SK-N-SH (cell line): Measurements from ENCODE around the gene UBE2D2. TPM values are rescaled to one million over a fixed set of nuclear protein-coding genes. Genes with fewer than 3 reads are reported as not detected.

Experiments used
- CTCF ChIA-PET: fragments of 300-600, 350-600 bp; formaldehyde crosslinking; extraction: SDS; loops from one replicate; lab custom pipeline; 2021; lab: Yijun Ruan, JAX
- POLR2A ChIA-PET: fragments of 350-600 bp; sonication (Branson Sonifier 250); formaldehyde crosslinking; extraction: SDS; loops from one replicate; lab custom pipeline; 2020; ENCODE audit warnings: antibody characterized with exemption, inconsistent platforms; lab: Yijun Ruan, JAX
- DNase-seq: peaks from one replicate; pipeline ENCODE4 v3.0.0; 2012
- H2AFZ ChIP-seq: fragments of 200-600 bp; sonication (generic); 2 replicates; pipeline ENCODE4 v1.8.1; 2016; ENCODE audit warnings: antibody characterized with exemption, mild to moderate bottlenecking, low read depth
- H3F3A ChIP-seq: fragments of 200-600 bp; sonication (generic); replicated peaks from 2 replicates; pipeline ENCODE3; 2016; ENCODE audit warnings: antibody characterized with exemption, mild to moderate bottlenecking; ENCODE audit not compliant: insufficient read depth
- H3K27ac ChIP-seq, 2 experiments: fragments of 200-500 bp in 1 of 2; fragments of 200-600 bp in 1 of 2; sonication (Bioruptor generic) in 1 of 2; sonication (generic), shearing (Covaris generic) in 1 of 2; 2 replicates each; pipeline versions ENCODE4 v1.5.1 to v1.6.1; 2014 to 2016; ENCODE audit warnings: low read depth in 2 of 2, inconsistent platforms in 1 of 2, low read length in 1 of 2, mild to moderate bottlenecking in 1 of 2, mixed read lengths in 1 of 2
- H3K27me3 ChIP-seq: fragments of 200-600 bp; sonication (generic), shearing (Covaris generic); 2 replicates; pipeline ENCODE4 v1.6.1; 2016; ENCODE audit warnings: mixed run types; ENCODE audit not compliant: insufficient read depth
- H3K36me3 ChIP-seq, 2 experiments: fragments of 200-500 bp in 1 of 2; fragments of 200-600 bp in 1 of 2; sonication (Bioruptor generic) in 1 of 2; sonication (generic) in 1 of 2; replicated peaks in 1 of 2; 2 replicates each; pipeline versions ENCODE3 to v1.5.1; 2014 to 2016; ENCODE audit warnings: low read length in 1 of 2, mild to moderate bottlenecking in 1 of 2; ENCODE audit not compliant: insufficient read depth in 2 of 2, control insufficient read depth in 1 of 2
- H3K4me1 ChIP-seq, 2 experiments: fragments of 200-500 bp in 1 of 2; fragments of 200-600 bp in 1 of 2; sonication (Bioruptor generic) in 1 of 2; sonication (generic), shearing (Covaris generic) in 1 of 2; 2 replicates each; pipeline versions ENCODE4 v1.5.1 to v1.6.1; 2014 to 2016; ENCODE audit warnings: low read depth in 1 of 2, low read length in 1 of 2, mixed run types in 1 of 2; ENCODE audit not compliant: insufficient read depth in 2 of 2, control insufficient read depth in 1 of 2
- H3K4me2 ChIP-seq: fragments of 200-600 bp; sonication (generic), shearing (Covaris generic); 2 replicates; pipeline ENCODE4 v1.6.1; 2017; ENCODE audit warnings: mixed run types
- H3K4me3 ChIP-seq, 2 experiments: fragments of 200-500 bp in 1 of 2; fragments of 200-600 bp in 1 of 2; sonication (Bioruptor generic) in 1 of 2; sonication (generic), shearing (Covaris generic) in 1 of 2; 2 replicates each; pipeline versions ENCODE4 v1.5.1 to v1.8.1; 2014 to 2016; ENCODE audit warnings: low read depth in 2 of 2, inconsistent platforms in 1 of 2, low read length in 1 of 2, mild to moderate bottlenecking in 1 of 2, mixed read lengths in 1 of 2, moderate library complexity in 1 of 2
- H3K79me2 ChIP-seq: fragments of 200-600 bp; sonication (generic); 2 replicates; pipeline ENCODE4 v1.8.1; 2017; ENCODE audit warnings: mild to moderate bottlenecking; ENCODE audit not compliant: insufficient read depth
- H3K9ac ChIP-seq: fragments of 200-600 bp; sonication (generic); 2 replicates; pipeline ENCODE4 v1.6.1; 2017; ENCODE audit warnings: mixed run types
- H3K9me2 ChIP-seq: fragments of 200-600 bp; sonication (generic); 2 replicates; pipeline ENCODE4 v1.6.1; 2017; ENCODE audit warnings: mixed run types
- H3K9me3 ChIP-seq: fragments of 200-600 bp; sonication (generic); 2 replicates; pipeline ENCODE4 v1.6.1; 2017; ENCODE audit warnings: mixed run types, mild to moderate bottlenecking, moderate library complexity
- H4K20me1 ChIP-seq: fragments of 200-600 bp; sonication (generic); 2 replicates; pipeline ENCODE4 v1.6.1; 2017; ENCODE audit warnings: mild to moderate bottlenecking, mixed run types; ENCODE audit not compliant: insufficient read depth
- CHD2 ChIP-seq: fragments of 150-350 bp; IDR thresholded peaks from 2 replicates; pipeline ENCODE4 v1.6.1; 2018; ENCODE audit warnings: low read length; ENCODE audit not compliant: partially characterized antibody
- EP300 ChIP-seq, 2 experiments: IDR thresholded peaks; 2 replicates each; pipeline versions ENCODE4 v1.4.0 to v1.6.1; 2012; ENCODE audit warnings: borderline replicate concordance in 1 of 2, low read depth in 1 of 2, low read length in 1 of 2
- GATA2 ChIP-seq: sonication (generic); formaldehyde crosslinking; IDR thresholded peaks from 2 replicates; pipeline ENCODE4 v1.5.0; 2020; ENCODE audit warnings: mild to moderate bottlenecking, missing genetic modification reagents
- MXI1 ChIP-seq: IDR thresholded peaks from 2 replicates; pipeline ENCODE4 v1.6.1; 2012; ENCODE audit warnings: mild to moderate bottlenecking, low read depth, low read length, improper control_type of control experiment
- POLR2AphosphoS5 ChIP-seq: IDR thresholded peaks from 2 replicates; pipeline ENCODE4 v1.6.1; 2012; ENCODE audit warnings: low read depth, low read length
- RCOR1 ChIP-seq: fragments of 150-350 bp; IDR thresholded peaks from 2 replicates; pipeline ENCODE4 v1.6.1; 2017; ENCODE audit warnings: antibody characterized with exemption, low read length
- SIN3A ChIP-seq: IDR thresholded peaks from 2 replicates; pipeline ENCODE4 v1.6.1; 2012; ENCODE audit warnings: low read depth, mild to moderate bottlenecking, low read length, moderate library complexity, borderline replicate concordance
- TAF1 ChIP-seq: IDR thresholded peaks from 2 replicates; pipeline ENCODE4 v1.6.1; 2012; ENCODE audit warnings: low read depth, mild to moderate bottlenecking, low read length, moderate library complexity, borderline replicate concordance
- TCF12 ChIP-seq: IDR thresholded peaks from 2 replicates; pipeline ENCODE4 v1.4.0; 2012
- YY1 ChIP-seq: IDR thresholded peaks from 2 replicates; pipeline ENCODE4 v1.4.0; 2012; ENCODE audit warnings: low read depth, mild to moderate bottlenecking
- WGBS: methylation state at CpG from one replicate; pipeline ENCODE4 v1.1.6; 2017; ENCODE audit warnings: low lambda C conversion rate; 5-methylcytosine and 5-hydroxymethylcytosine counted together
- polyA plus RNA-seq, 3 experiments: library from polyadenylated mRNA; depleted of rRNA; stranded (reverse); fragments of >200 nt; gene quantifications; 2 replicates each; pipeline ENCODE4 v1.2.3, GENCODE V29; 2012
- TF ChIP-seq, protein P1 (sequence below): IDR thresholded peaks from 2 replicates; pipeline ENCODE4; 2012
- TF ChIP-seq, protein P2 (sequence below): IDR thresholded peaks from 2 replicates; pipeline ENCODE4 v1.4.0; 2012; ENCODE audit warnings: low read depth
- TF ChIP-seq, protein P3 (sequence below): IDR thresholded peaks from 2 replicates; pipeline ENCODE4 v1.4.0; 2012; ENCODE audit warnings: low read depth, borderline replicate concordance

UBE2D2 gene
- polyA plus RNA-seq (2012; rRNA removed), result 22.8 and 24.5 TPM in 2 replicates
- polyA plus RNA-seq (2012; cell fraction: cytosol; rRNA removed), result 37.4 and 56.8 TPM in 2 replicates
- 17.7 and 24.5 TPM in 2 replicates for polyA plus RNA-seq (2012; cell fraction: nucleus; rRNA removed)

DNA sequence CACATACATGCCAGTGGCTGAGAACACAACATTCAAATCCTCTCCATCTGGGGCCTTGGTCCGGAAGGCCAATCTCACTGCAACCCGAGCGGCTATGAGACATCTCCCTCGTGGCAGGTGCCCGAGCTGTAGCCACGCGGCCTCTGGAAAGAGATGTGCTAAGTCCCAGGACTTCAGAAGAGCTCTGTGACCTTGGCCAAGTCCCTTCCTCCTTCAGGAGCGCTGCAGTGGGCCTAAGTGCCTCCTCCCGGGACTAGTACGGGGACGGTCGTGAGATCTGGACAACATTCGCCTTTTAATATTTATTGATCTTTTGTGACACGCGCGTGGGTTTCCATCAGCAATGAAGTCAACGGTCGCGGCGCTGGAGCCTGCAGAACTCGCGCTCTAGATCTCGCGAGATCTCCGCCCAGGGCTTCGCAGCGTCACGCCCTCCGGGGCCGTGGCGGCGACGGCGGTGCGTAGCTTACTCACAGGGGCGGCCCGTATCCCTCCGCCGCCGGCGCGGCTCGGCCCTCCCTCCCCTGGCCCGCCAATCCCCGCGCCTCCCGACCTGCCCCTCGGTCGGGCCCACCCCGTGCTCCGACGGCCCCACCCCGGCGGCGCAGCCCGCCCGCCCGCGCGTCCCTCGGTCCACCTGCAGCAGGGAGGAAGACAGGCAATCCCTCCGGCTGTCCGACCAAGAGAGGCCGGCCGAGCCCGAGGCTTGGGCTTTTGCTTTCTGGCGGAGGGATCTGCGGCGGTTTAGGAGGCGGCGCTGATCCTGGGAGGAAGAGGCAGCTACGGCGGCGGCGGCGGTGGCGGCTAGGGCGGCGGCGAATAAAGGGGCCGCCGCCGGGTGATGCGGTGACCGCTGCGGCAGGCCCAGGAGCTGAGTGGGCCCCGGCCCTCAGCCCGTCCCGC is at the start of gene UBE2D2:
UBE2D2 (plus strand) TSS at position 588 of the 903 bp plus-strand sequence. CDS start 453 bp downstream, outside the sequence.
- ChIA-PET POLR2A (interaction anchor here (0.5 to 1.7 kb wide), 14 partner anchors 9 to 219 kb away, joined by 3 to 8 read pairs (median 4); partner anchors contain the start of genes CXXC5, DNAJC18 and SPATA24), CTCF (interaction anchor here (0.7 to 6.9 kb wide), 8 partner anchors 14 to 204 kb away, joined by 3 to 48 read pairs (median 3); no protein-coding TSS in a partner anchor)
- Histone ChIP-seq H3K4me3 (peak within 1 kb of the TSS; percentile 69 to 73), H3K9ac (peak within 1 kb of the TSS; percentile 98), H2AFZ (peak within 1 kb of the TSS; percentile 80)
- TF ChIP-seq RCOR1 (no peak; the same call in 1 of the 2 replicates), YY1 (no peak; the same call in 1 of the 2 replicates), TAF1 (peak; percentile 64), MXI1 (peak; percentile 90), POLR2AphosphoS5 (peak; percentile 90), GATA2 (CRISPR knock-in tag) (no peak), CHD2 (peak; percentile 99), TCF12 (no peak), EP300 (IDR thresholded peaks at IDR 0.05; ENCODE audit: borderline replicate concordance in 1 of 2, low read depth in 1 of 2, low read length in 1 of 2) (0 out of 4 replicates have a peak, but pooled peaks of 1 of the 2 experiments have one; percentile 9), SIN3A (peak; percentile 78; the same call in 1 of the 2 replicates)
- TF ChIP-seq, protein P1, sequence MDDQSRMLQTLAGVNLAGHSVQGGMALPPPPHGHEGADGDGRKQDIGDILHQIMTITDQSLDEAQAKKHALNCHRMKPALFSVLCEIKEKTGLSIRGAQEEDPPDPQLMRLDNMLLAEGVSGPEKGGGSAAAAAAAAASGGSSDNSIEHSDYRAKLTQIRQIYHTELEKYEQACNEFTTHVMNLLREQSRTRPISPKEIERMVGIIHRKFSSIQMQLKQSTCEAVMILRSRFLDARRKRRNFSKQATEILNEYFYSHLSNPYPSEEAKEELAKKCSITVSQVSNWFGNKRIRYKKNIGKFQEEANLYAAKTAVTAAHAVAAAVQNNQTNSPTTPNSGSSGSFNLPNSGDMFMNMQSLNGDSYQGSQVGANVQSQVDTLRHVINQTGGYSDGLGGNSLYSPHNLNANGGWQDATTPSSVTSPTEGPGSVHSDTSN, result peak; percentile 56
- TF ChIP-seq, protein P2, sequence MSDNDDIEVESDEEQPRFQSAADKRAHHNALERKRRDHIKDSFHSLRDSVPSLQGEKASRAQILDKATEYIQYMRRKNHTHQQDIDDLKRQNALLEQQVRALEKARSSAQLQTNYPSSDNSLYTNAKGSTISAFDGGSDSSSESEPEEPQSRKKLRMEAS, result peak; percentile 91
- TF ChIP-seq, protein P3, sequence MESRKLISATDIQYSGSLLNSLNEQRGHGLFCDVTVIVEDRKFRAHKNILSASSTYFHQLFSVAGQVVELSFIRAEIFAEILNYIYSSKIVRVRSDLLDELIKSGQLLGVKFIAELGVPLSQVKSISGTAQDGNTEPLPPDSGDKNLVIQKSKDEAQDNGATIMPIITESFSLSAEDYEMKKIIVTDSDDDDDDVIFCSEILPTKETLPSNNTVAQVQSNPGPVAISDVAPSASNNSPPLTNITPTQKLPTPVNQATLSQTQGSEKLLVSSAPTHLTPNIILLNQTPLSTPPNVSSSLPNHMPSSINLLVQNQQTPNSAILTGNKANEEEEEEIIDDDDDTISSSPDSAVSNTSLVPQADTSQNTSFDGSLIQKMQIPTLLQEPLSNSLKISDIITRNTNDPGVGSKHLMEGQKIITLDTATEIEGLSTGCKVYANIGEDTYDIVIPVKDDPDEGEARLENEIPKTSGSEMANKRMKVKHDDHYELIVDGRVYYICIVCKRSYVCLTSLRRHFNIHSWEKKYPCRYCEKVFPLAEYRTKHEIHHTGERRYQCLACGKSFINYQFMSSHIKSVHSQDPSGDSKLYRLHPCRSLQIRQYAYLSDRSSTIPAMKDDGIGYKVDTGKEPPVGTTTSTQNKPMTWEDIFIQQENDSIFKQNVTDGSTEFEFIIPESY, result peak; percentile 97
- TF ChIP-seq, all 33 proteins: peak for 9
- Histone ChIP-seq H3K9me3 (no peaks in the 10 kb centered on the region), H3K9me2 (no peaks in the 10 kb centered on the region), H3K79me2 (peaks cover 47% of the 10 kb centered on the region), H3K27me3 (no peaks in the 10 kb centered on the region), H3K36me3 (peaks cover 7 to 11% of the 10 kb centered on the region in 2 experiments), H3K4me1 (peaks cover 11 to 20% of the 10 kb centered on the region in 2 experiments; a peak in 3 of 4 replicates), H3K4me2 (peak within 1 kb of the TSS; percentile 78), H3K27ac (peak within 1 kb of the TSS; percentile 87 to 88), H3F3A (peaks cover 4% of the 10 kb centered on the region), H4K20me1 (peaks cover 43% of the 10 kb centered on the region)
- peak; percentile 99 for DNase-seq
- WGBS, result 2% methylated on average over 37 of the region's 89 CpGs
